ENCODE data around the gene EMSY. TPM values are rescaled to one million over a fixed set of nuclear protein-coding genes. Genes with fewer than 3 reads are reported as not detected.
A peak's percentile ranks its signal among the peaks of the same experiment; 100 is the strongest.

EMSY gene
- total RNA-seq, 4 donors from 2014 or later, result 27.6 to 36.5 (median 32.0) TPM

DNA sequence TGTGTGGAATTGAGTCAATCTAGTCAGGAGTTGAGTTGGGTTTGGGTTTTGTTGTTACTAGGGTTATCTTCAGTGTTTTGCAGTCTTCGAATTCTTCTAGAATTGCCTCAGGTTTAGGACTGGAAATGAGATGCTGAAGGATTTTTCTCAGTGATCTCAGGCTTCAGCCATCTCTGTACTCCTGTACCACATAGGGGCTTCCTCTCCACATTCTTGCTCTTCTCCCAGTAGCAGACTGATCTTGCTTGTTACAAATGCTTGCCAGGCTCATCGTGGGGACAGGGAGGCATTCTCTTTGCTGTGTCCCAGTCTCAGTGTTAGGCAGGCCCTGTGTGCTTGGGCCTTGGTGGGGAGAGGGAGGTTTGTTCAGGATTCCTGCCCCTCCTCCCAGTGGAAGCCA lies 129.6 kb downstream of the EMSY start:
- H3K27me3 ChIP-seq, result no peaks in the 10 kb centered on the region
- no peaks in the 10 kb centered on the region for H3K36me3 ChIP-seq
- H3K4me3 ChIP-seq, result no peak overlapping the region
- no peak for DNase-seq
- H3K9me3 ChIP-seq, result no peaks in the 10 kb centered on the region
- TF ChIP-seq POLR2A (IDR thresholded peaks at IDR 0.05), result no peak
- TF ChIP-seq, protein P1, sequence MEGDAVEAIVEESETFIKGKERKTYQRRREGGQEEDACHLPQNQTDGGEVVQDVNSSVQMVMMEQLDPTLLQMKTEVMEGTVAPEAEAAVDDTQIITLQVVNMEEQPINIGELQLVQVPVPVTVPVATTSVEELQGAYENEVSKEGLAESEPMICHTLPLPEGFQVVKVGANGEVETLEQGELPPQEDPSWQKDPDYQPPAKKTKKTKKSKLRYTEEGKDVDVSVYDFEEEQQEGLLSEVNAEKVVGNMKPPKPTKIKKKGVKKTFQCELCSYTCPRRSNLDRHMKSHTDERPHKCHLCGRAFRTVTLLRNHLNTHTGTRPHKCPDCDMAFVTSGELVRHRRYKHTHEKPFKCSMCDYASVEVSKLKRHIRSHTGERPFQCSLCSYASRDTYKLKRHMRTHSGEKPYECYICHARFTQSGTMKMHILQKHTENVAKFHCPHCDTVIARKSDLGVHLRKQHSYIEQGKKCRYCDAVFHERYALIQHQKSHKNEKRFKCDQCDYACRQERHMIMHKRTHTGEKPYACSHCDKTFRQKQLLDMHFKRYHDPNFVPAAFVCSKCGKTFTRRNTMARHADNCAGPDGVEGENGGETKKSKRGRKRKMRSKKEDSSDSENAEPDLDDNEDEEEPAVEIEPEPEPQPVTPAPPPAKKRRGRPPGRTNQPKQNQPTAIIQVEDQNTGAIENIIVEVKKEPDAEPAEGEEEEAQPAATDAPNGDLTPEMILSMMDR (IDR thresholded peaks at IDR 0.05), result no peak
- H3K4me1 ChIP-seq, result peaks cover 0 to 15% (median 0%) of the 10 kb centered on the region in 4 donors
- H3K27ac ChIP-seq, result no peak overlapping the region

DNA sequence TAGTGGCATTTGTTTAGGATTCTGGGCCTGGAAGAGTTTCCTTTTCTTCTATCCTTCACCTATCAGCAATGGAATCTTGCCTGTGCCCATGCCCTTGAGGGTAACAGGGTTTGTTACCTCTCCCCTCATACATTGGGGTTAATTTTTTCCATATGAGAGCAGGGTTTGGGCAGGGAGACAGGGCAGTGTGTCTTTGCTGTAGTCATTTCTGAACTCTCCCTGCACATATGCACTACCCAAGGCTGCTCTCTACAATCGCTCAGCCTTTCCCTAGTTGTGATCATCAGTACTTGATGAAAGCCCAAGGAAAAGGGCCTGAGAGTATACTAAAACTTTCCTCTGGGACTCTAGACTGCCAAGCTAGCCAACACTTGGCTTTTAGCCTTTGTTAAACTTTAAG lies 130.1 kb downstream of the EMSY start:
- Histone ChIP-seq H3K27ac (no peak overlapping the region), H3K4me1 (peaks cover 0 to 15% (median 0%) of the 10 kb centered on the region in 4 donors), H3K36me3 (no peaks in the 10 kb centered on the region), H3K27me3 (no peaks in the 10 kb centered on the region), H3K4me3 (no peak overlapping the region), H3K9me3 (no peaks in the 10 kb centered on the region)
- no peak for DNase-seq
- TF ChIP-seq, protein P1 (IDR thresholded peaks at IDR 0.05), result no peak
- TF ChIP-seq POLR2A (IDR thresholded peaks at IDR 0.05), result no peak

DNA sequence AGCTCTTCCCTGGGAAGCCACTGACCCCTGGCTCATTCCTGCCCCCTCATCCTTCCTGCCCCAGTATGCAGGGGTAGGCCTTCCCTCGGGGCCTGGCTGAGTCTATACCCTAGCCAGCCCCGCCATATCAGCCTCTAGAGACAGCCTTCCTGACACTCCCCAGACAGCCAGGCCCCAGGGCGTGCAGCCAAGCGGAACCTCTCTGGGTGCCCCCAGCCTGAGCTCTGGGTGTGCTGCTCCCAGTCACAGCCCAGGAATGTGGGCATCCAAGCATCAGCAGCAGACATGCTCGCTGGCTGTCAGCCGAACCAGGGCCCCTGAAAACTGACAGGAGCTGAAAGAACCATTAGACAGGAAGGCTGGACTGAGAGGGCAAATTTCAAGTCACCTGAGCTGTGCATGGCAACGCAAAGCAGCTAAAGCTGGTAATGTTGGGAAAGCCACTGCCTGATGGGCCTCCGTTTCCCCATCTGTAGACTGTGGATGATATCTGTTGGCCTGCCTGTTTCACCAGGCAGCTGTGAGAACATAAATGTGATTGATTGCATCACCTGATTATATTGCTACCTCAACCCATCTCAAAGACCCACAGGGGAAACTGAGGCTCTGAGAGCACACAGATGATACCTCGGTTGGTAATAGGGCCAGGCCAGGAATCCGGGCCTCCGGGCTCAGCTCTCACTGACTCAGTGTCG lies 132.6 kb downstream of the EMSY start:
- H3K36me3 ChIP-seq, result no peaks in the 10 kb centered on the region
- no peaks in the 10 kb centered on the region for H3K9me3 ChIP-seq
- no peak overlapping the region for H3K4me3 ChIP-seq
- H3K27me3 ChIP-seq, result no peaks in the 10 kb centered on the region
- TF ChIP-seq POLR2A (IDR thresholded peaks at IDR 0.05), result no peak
- TF ChIP-seq, protein P1 (IDR thresholded peaks at IDR 0.05), result no peak
- DNase-seq, result peak in 2 of 3 donors; percentile 67 to 75
- H3K27ac ChIP-seq, result peak overlapping the region in 2 of 4 donors; percentile 67 to 75
- peaks cover 0 to 15% (median 0%) of the 10 kb centered on the region in 4 donors for H3K4me1 ChIP-seq

DNA sequence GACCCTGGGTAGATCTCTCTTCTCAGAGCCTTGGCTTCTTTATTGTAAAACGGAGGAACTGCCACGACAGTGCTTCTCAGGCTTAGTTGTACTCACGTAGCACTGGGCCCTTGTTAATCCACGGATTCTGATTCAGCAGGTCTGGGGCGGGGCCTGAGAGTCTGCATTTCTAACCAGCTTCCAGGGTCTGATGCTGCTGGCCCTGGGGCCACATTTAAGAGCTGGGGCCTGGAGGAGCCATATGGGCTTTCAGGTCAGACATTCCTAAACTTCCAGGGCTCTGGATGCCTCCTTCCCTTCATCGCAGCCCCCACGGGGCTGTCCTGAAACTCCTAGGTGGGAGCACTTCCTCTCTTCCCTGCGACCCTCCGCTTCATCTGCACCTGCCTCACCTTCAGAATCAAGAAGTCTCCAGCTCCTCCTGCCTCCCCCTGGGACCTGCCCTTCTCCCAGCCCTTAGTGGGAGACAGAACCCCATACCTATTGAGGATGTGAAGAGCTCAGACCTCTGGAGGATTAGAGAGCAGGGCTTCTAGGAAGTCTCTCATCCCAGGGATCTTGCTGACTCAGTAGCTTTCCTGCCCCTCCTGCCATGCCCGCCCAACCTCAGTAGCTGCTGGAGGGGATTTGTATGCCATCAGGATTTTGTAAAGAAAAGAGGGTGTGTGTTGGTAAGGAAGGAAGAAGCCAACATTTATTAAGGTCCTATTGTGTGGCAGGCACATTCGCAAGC lies 133.3 kb downstream of the EMSY start:
- no peaks in the 10 kb centered on the region for H3K27me3 ChIP-seq
- H3K4me3 ChIP-seq, result no peak overlapping the region
- TF ChIP-seq POLR2A (IDR thresholded peaks at IDR 0.05), result no peak
- H3K4me1 ChIP-seq, result peaks cover 0 to 15% (median 0%) of the 10 kb centered on the region in 4 donors
- peak overlapping the region in 3 of 4 donors; percentile 12 to 75 (median 67) for H3K27ac ChIP-seq
- no peak for DNase-seq
- H3K9me3 ChIP-seq, result no peaks in the 10 kb centered on the region
- H3K36me3 ChIP-seq, result no peaks in the 10 kb centered on the region

DNA sequence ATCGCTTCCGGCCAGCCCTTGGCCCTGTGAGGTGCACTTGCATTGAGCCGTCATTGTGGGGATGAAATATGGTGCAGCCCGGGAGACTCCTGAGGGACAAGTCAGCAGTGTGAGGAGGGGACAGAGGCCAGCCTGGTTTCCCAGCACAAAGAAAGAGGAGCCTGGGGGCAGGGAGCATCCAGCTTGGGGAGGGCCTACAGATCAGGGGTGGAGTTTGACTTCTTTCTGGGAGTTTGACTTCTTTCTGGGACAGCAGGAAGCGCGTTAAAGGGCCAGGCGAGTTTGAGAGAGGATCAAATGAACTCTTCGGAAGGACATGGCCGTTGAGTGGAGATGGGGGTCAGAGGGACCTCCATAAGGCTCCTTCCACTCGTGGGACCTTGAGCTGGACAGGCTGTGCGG lies 133.8 kb downstream of the EMSY start:
- Histone ChIP-seq H3K27ac (peak overlapping the region in 3 of 4 donors; percentile 49 to 75 (median 67)), H3K4me1 (peaks cover 0 to 15% (median 0%) of the 10 kb centered on the region in 4 donors), H3K36me3 (no peaks in the 10 kb centered on the region), H3K4me3 (no peak overlapping the region), H3K9me3 (no peaks in the 10 kb centered on the region), H3K27me3 (no peaks in the 10 kb centered on the region)
- DNase-seq, result peak in 1 of 3 donors; percentile 35
- no peak for TF ChIP-seq POLR2A (IDR thresholded peaks at IDR 0.05)
- TF ChIP-seq, protein P1 (IDR thresholded peaks at IDR 0.05), result no peak

Measured in Peyer's patch (tissue), 4 donors.